ENCODE measurements around the gene ADGRG1. TPM values are rescaled to one million over a fixed set of nuclear protein-coding genes. Genes with fewer than 3 reads are reported as not detected.

The ADGRG1 gene
- total RNA-seq, 1 experiment from 2014 or later: 2.0 TPM

DNA sequence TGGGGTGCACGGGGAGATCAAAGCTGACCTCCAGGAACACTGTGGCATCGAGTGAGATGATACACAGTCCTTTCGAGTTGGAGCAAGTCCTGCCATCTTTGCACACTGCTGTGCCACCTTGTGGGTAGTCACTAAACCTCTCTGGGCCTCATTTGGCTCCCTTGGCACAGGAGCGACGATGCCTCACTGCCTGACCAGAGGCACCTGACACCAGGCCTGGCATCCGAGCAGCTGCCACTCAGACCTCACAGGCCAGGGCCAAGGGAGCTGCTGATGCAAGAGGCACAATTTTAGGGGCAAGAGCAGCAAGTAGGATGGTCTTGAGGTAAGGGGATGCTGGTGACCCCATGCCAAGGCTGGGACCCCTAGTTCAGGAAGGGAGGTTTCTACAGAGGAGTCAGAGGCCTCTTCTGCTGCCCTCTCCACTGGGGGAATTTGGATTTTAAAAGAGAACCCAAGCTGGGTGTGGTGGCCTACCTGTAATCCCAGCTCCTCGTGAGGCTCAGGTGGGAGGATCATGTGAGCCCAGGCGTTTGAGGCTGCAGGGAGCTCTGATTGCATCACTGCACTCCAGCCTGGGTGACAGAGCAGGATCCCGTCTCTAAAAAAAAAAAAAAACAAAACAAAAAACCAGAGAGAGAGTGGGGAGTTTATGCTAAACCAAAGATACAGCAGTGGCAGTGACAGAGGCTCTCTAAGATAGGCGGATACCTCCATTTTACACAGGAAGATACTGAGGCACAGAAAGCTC lies 6.7 kb upstream of the ADGRG1 start:
- ChIA-PET CTCF (interaction anchor here (0.7 to 5.2 kb wide), 5 partner anchors 22 to 46 kb away, joined by 3 to 25 read pairs (median 4); partner anchors contain the start of gene ADGRG3), POLR2A (interaction anchor here (0.7 kb wide), 2 partner anchors 15 to 189 kb away, joined by 4 to 6 read pairs; no protein-coding TSS in a partner anchor)
- Mint-ChIP-seq H3K4me1 (peaks cover 26% of the 10 kb centered on the region), H3K4me3 (no peak overlapping the region), H3K36me3 (no peaks in the 10 kb centered on the region), H3K9me3 (no peaks in the 10 kb centered on the region), H3K27me3 (ENCODE audit: low read depth) (no peaks in the 10 kb centered on the region), H3K27ac (no peak overlapping the region)
- ATAC-seq (no peak), DNase-seq (ENCODE audit: low spot score) (no peak)
- TF ChIP-seq, protein P1, sequence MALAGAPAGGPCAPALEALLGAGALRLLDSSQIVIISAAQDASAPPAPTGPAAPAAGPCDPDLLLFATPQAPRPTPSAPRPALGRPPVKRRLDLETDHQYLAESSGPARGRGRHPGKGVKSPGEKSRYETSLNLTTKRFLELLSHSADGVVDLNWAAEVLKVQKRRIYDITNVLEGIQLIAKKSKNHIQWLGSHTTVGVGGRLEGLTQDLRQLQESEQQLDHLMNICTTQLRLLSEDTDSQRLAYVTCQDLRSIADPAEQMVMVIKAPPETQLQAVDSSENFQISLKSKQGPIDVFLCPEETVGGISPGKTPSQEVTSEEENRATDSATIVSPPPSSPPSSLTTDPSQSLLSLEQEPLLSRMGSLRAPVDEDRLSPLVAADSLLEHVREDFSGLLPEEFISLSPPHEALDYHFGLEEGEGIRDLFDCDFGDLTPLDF (CRISPR knock-in tag; IDR thresholded peaks at IDR 0.05): no peak
- no peak for TF ChIP-seq NR1H2 (CRISPR knock-in tag; IDR thresholded peaks at IDR 0.05)
- TF ChIP-seq GABPB1 (CRISPR knock-in tag; IDR thresholded peaks at IDR 0.05): peak; percentile 43; the same call in 1 of the 2 replicates

DNA sequence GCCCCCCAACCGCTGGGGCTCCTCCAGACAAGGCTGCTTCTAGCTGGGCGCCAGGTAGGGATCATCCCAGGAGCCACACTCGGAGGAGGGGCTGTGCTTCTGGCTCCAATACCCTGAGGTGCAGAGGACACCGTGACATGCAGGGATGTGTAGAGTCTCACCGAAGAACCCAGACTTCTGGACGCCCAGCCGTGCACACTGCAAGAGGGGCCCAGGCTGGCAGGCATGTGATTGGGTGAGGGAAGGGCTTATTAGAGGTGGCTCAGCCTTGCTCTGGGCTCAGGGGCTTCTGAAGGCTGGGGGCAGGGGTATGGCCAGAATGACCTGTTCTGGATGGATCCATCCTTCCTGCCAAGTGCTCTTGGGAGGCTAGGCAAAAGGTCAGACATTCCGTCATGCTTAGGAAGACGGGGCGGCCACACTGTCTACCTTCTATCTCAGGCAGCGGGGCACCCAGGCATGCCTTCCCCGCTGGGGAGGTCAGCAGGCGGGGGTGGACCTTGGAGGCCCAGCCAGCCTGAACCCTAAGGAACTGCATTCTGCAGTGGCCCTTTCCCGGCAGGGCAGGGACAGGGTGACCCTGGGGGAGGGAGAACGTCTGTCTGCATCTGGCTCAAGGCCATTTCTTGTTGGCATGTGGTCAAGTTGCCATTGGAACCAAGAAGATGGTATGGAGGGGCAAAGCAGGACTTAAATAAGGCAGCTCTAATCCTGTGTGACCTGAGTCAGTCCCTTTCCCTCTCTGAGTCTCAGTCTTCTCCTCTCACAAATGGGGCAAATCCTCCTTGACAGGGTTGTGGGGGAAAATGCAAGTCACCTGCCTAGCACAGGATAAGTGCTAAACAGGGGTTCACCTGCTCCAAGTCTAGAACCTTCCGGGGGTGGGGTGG lies 5.8 kb upstream of the ADGRG1 start:
- Mint-ChIP-seq H3K9me3 (no peaks in the 10 kb centered on the region), H3K27me3 (ENCODE audit: low read depth) (no peaks in the 10 kb centered on the region), H3K4me3 (no peak overlapping the region), H3K27ac (no peak overlapping the region), H3K36me3 (no peaks in the 10 kb centered on the region), H3K4me1 (peaks cover 30% of the 10 kb centered on the region)
- ATAC-seq: no peak
- ChIA-PET CTCF (interaction anchor here (0.5 to 5.2 kb wide), 7 partner anchors 23 to 122 kb away, joined by 3 to 25 read pairs (median 4); partner anchors contain the start of gene ADGRG3), POLR2A (interaction anchor here (0.5 to 0.7 kb wide), 2 partner anchors 14 to 852 kb away, joined by 5 to 6 read pairs; no protein-coding TSS in a partner anchor)
- no peak for DNase-seq (ENCODE audit: low spot score)
- TF ChIP-seq ZBTB21 (CRISPR knock-in tag; IDR thresholded peaks at IDR 0.05; ENCODE audit: borderline replicate concordance) (no peak), RELA (CRISPR knock-in tag; IDR thresholded peaks at IDR 0.05; ENCODE audit: borderline replicate concordance) (no peak), ZNF138 (CRISPR knock-in tag; conservative IDR thresholded peaks at IDR 0.05) (no peak), ELF4 (CRISPR knock-in tag; IDR thresholded peaks at IDR 0.05; ENCODE audit: low read depth) (no peak), ZNF232 (CRISPR knock-in tag; IDR thresholded peaks at IDR 0.05) (no peak), FOXJ3 (CRISPR knock-in tag; IDR thresholded peaks at IDR 0.05; ENCODE audit: borderline replicate concordance) (no peak), JUN (CRISPR knock-in tag; IDR thresholded peaks at IDR 0.05) (no peak), NR1H2 (CRISPR knock-in tag; IDR thresholded peaks at IDR 0.05) (no peak), GRHL2 (CRISPR knock-in tag; IDR thresholded peaks at IDR 0.05; ENCODE audit: insufficient replicate concordance, severe bottlenecking) (no peak), ZNF219 (CRISPR knock-in tag; IDR thresholded peaks at IDR 0.05; ENCODE audit: borderline replicate concordance) (no peak), ZNF416 (CRISPR knock-in tag; IDR thresholded peaks at IDR 0.05) (no peak)
- TF ChIP-seq, protein P2, sequence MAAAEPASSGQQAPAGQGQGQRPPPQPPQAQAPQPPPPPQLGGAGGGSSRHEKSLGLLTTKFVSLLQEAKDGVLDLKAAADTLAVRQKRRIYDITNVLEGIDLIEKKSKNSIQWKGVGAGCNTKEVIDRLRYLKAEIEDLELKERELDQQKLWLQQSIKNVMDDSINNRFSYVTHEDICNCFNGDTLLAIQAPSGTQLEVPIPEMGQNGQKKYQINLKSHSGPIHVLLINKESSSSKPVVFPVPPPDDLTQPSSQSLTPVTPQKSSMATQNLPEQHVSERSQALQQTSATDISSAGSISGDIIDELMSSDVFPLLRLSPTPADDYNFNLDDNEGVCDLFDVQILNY (CRISPR knock-in tag; IDR thresholded peaks at IDR 0.05): no peak
- TF ChIP-seq, protein P3, sequence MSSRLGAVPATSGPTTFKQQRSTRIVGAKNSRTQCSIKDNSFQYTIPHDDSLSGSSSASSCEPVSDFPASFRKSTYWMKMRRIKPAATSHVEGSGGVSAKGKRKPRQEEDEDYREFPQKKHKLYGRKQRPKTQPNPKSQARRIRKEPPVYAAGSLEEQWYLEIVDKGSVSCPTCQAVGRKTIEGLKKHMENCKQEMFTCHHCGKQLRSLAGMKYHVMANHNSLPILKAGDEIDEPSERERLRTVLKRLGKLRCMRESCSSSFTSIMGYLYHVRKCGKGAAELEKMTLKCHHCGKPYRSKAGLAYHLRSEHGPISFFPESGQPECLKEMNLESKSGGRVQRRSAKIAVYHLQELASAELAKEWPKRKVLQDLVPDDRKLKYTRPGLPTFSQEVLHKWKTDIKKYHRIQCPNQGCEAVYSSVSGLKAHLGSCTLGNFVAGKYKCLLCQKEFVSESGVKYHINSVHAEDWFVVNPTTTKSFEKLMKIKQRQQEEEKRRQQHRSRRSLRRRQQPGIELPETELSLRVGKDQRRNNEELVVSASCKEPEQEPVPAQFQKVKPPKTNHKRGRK (CRISPR knock-in tag; IDR thresholded peaks at IDR 0.05; ENCODE audit: borderline replicate concordance): no peak
- TF ChIP-seq, protein P4, sequence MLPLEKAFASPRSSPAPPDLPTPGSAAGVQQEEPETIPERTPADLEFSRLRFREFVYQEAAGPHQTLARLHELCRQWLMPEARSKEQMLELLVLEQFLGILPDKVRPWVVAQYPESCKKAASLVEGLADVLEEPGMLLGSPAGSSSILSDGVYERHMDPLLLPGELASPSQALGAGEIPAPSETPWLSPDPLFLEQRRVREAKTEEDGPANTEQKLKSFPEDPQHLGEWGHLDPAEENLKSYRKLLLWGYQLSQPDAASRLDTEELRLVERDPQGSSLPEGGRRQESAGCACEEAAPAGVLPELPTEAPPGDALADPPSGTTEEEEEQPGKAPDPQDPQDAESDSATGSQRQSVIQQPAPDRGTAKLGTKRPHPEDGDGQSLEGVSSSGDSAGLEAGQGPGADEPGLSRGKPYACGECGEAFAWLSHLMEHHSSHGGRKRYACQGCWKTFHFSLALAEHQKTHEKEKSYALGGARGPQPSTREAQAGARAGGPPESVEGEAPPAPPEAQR (CRISPR knock-in tag; IDR thresholded peaks at IDR 0.05): no peak
- TF ChIP-seq, protein P5, sequence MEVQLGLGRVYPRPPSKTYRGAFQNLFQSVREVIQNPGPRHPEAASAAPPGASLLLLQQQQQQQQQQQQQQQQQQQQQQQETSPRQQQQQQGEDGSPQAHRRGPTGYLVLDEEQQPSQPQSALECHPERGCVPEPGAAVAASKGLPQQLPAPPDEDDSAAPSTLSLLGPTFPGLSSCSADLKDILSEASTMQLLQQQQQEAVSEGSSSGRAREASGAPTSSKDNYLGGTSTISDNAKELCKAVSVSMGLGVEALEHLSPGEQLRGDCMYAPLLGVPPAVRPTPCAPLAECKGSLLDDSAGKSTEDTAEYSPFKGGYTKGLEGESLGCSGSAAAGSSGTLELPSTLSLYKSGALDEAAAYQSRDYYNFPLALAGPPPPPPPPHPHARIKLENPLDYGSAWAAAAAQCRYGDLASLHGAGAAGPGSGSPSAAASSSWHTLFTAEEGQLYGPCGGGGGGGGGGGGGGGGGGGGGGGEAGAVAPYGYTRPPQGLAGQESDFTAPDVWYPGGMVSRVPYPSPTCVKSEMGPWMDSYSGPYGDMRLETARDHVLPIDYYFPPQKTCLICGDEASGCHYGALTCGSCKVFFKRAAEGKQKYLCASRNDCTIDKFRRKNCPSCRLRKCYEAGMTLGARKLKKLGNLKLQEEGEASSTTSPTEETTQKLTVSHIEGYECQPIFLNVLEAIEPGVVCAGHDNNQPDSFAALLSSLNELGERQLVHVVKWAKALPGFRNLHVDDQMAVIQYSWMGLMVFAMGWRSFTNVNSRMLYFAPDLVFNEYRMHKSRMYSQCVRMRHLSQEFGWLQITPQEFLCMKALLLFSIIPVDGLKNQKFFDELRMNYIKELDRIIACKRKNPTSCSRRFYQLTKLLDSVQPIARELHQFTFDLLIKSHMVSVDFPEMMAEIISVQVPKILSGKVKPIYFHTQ (CRISPR knock-in tag; IDR thresholded peaks at IDR 0.05): no peak
- TF ChIP-seq, protein P6, sequence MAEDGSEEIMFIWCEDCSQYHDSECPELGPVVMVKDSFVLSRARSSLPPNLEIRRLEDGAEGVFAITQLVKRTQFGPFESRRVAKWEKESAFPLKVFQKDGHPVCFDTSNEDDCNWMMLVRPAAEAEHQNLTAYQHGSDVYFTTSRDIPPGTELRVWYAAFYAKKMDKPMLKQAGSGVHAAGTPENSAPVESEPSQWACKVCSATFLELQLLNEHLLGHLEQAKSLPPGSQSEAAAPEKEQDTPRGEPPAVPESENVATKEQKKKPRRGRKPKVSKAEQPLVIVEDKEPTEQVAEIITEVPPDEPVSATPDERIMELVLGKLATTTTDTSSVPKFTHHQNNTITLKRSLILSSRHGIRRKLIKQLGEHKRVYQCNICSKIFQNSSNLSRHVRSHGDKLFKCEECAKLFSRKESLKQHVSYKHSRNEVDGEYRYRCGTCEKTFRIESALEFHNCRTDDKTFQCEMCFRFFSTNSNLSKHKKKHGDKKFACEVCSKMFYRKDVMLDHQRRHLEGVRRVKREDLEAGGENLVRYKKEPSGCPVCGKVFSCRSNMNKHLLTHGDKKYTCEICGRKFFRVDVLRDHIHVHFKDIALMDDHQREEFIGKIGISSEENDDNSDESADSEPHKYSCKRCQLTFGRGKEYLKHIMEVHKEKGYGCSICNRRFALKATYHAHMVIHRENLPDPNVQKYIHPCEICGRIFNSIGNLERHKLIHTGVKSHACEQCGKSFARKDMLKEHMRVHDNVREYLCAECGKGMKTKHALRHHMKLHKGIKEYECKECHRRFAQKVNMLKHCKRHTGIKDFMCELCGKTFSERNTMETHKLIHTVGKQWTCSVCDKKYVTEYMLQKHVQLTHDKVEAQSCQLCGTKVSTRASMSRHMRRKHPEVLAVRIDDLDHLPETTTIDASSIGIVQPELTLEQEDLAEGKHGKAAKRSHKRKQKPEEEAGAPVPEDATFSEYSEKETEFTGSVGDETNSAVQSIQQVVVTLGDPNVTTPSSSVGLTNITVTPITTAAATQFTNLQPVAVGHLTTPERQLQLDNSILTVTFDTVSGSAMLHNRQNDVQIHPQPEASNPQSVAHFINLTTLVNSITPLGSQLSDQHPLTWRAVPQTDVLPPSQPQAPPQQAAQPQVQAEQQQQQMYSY (CRISPR knock-in tag; IDR thresholded peaks at IDR 0.05): no peak
